Islet of Langerhans (tissue), 1 donor: ENCODE data around the gene CRKL.
"Not testable (repeated sequence)": the region's sequence is repeated elsewhere in the genome, so short reads cannot be mapped to it uniquely, and the experiment has no call there.

ENCODE experiments used
- FAIRE-seq: peaks from one replicate; lab custom pipeline; 2011; peaks lifted over from hg19 to GRCh38; lab: Jason Lieb, UNC

Gene CRKL

GRCh38 chr22:20916916-20917810, at the start of gene CRKL:
CRKL (plus strand) TSS chr22:20917407; CDS start chr22:20917935, 528 bp downstream.
- no peak for FAIRE-seq

GRCh38 chr22:20868025-20868962, 48.9 kb upstream of the CRKL start:
- no peak for FAIRE-seq

GRCh38 chr22:20869234-20869633, 48.0 kb upstream of the CRKL start:
- no peak for FAIRE-seq

GRCh38 chr22:20873214-20873613, 44.0 kb upstream of the CRKL start:
- no peak for FAIRE-seq

- FAIRE-seq: no peak
These were observed 41.9 kb upstream of the CRKL start for GRCh38 chr22:20875296-20875695.

- FAIRE-seq: no peak
These were observed 39.5 kb upstream of the CRKL start for GRCh38 chr22:20877715-20878114.

- no peak for FAIRE-seq
These were observed 36.0 kb upstream of the CRKL start for GRCh38 chr22:20881231-20881630.

GRCh38 chr22:20881869-20882815, 35.1 kb upstream of the CRKL start:
- no peak for FAIRE-seq

GRCh38 chr22:20882855-20883254, 34.4 kb upstream of the CRKL start:
- no peak for FAIRE-seq

- FAIRE-seq: no peak
These were observed 32.8 kb upstream of the CRKL start for GRCh38 chr22:20884454-20884853.

GRCh38 chr22:20885017-20885556, 32.1 kb upstream of the CRKL start:
- no peak for FAIRE-seq

- peak; percentile 61 for FAIRE-seq
These were observed 31.5 kb upstream of the CRKL start for GRCh38 chr22:20885557-20886323.

- FAIRE-seq: no peak
These were observed 29.8 kb upstream of the CRKL start for GRCh38 chr22:20887375-20887774.

GRCh38 chr22:20889025-20889704, 28.0 kb upstream of the CRKL start:
- FAIRE-seq: no peak

- FAIRE-seq: no peak
These were observed 27.2 kb upstream of the CRKL start for GRCh38 chr22:20889904-20890540.

- FAIRE-seq: no peak
These were observed 26.2 kb upstream of the CRKL start for GRCh38 chr22:20890975-20891374.

- FAIRE-seq: not testable (repeated sequence)
These were observed 19.5 kb upstream of the CRKL start for GRCh38 chr22:20897737-20898136.

- no peak for FAIRE-seq
These were observed 17.3 kb upstream of the CRKL start for GRCh38 chr22:20899827-20900423.
